Ectodermal cell (in vitro differentiated cells): ENCODE results near the gene GDF7. TPM values are rescaled to one million over a fixed set of nuclear protein-coding genes. Genes with fewer than 3 reads are reported as not detected.

Source experiments
- H3K27ac ChIP-seq: 2 replicates; pipeline ENCODE4 v1.7.0; 2013; ENCODE audit warnings: mild to moderate bottlenecking, low read depth, low read length; ENCODE audit not compliant: insufficient read depth, poor library complexity, severe bottlenecking
- H3K27me3 ChIP-seq: 2 replicates; pipeline ENCODE4 v1.7.0; 2013; ENCODE audit warnings: mild to moderate bottlenecking, low read length; ENCODE audit not compliant: insufficient read depth, control insufficient read depth, poor library complexity, severe bottlenecking
- H3K36me3 ChIP-seq: one replicate; pipeline ENCODE4 v1.7.0; 2013; ENCODE audit warnings: low read length; ENCODE audit not compliant: control insufficient read depth, insufficient read depth
- H3K4me1 ChIP-seq: one replicate; pipeline ENCODE4 v1.7.0; 2013; ENCODE audit warnings: low read length; ENCODE audit not compliant: control insufficient read depth, insufficient read depth
- H3K4me3 ChIP-seq: 2 replicates; pipeline ENCODE4 v1.7.0; 2013; ENCODE audit warnings: low read depth, low read length, control low read depth; ENCODE audit not compliant: insufficient read depth
- H3K9me3 ChIP-seq: 2 replicates; pipeline ENCODE4 v1.7.0; 2013; ENCODE audit warnings: mild to moderate bottlenecking, low read length, moderate library complexity; ENCODE audit not compliant: control insufficient read depth
- WGBS, 2 experiments: methylation state at CpG; one replicate each; pipeline ENCODE4 v1.1.7; 2013; ENCODE audit warnings: missing lambda C conversion rate in 2 of 2; 5-methylcytosine and 5-hydroxymethylcytosine counted together
- polyA plus RNA-seq, 4 experiments: library from polyadenylated mRNA; stranded (reverse); fragments of 50-300 nt; gene quantifications; one replicate each; pipeline ENCODE4 v1.2.3, GENCODE V29; 2013

GDF7 gene
- polyA plus RNA-seq (2013, experiment 1 of 4) = 9.3 TPM
- polyA plus RNA-seq (2013, experiment 2 of 4) = 9.5 TPM
- polyA plus RNA-seq (2013, experiment 3 of 4) = 9.9 TPM
- 12.2 TPM for polyA plus RNA-seq (2013, experiment 4 of 4)

- 0 to 1% methylated on average over 85 to 86 of the region's 86 CpGs for WGBS, 2 experiments
Observed at GRCh38 chr2:20666304-20667150, at the start of gene GDF7. GDF7 (plus strand) TSS chr2:20667144; CDS start chr2:20667240, 96 bp downstream.

GRCh38 chr2:20617892-20618467 lies 49.0 kb upstream of the GDF7 start:
- Histone ChIP-seq H3K9me3 (no peaks in the 10 kb centered on the region), H3K4me1 (peaks cover 49% of the 10 kb centered on the region), H3K27ac (no peak overlapping the region), H3K36me3 (peaks cover 6% of the 10 kb centered on the region), H3K27me3 (no peaks in the 10 kb centered on the region), H3K4me3 (no peak overlapping the region)
- 80 to 83% methylated on average over 14 of the region's 14 CpGs for WGBS, 2 experiments

More at GRCh38 chr2:20666304-20667150, at the start of gene GDF7:
- H3K27ac ChIP-seq = no peak within 1 kb of the TSS
- no peaks in the 10 kb centered on the region for H3K36me3 ChIP-seq
- peaks cover 32% of the 10 kb centered on the region for H3K4me1 ChIP-seq
- peaks cover 98% of the 10 kb centered on the region for H3K27me3 ChIP-seq
- H3K9me3 ChIP-seq = no peaks in the 10 kb centered on the region
- peak within 1 kb of the TSS; percentile 40 for H3K4me3 ChIP-seq

- H3K27me3 ChIP-seq = no peaks in the 10 kb centered on the region
- no peak overlapping the region for H3K27ac ChIP-seq
- H3K9me3 ChIP-seq = no peaks in the 10 kb centered on the region
- 89 to 93% methylated on average over 10 of the region's 10 CpGs for WGBS, 2 experiments
- H3K4me1 ChIP-seq = peaks cover 48% of the 10 kb centered on the region
- H3K4me3 ChIP-seq = no peak overlapping the region
- peaks cover 6% of the 10 kb centered on the region for H3K36me3 ChIP-seq
Observed at GRCh38 chr2:20618468-20618885, 48.5 kb upstream of the GDF7 start.

- H3K27ac ChIP-seq = no peak overlapping the region
- no peaks in the 10 kb centered on the region for H3K9me3 ChIP-seq
- H3K4me1 ChIP-seq = peaks cover 42% of the 10 kb centered on the region
- 93 to 94% methylated on average over 15 of the region's 15 CpGs for WGBS, 2 experiments
- H3K36me3 ChIP-seq = peaks cover 6% of the 10 kb centered on the region
- H3K4me3 ChIP-seq = no peak overlapping the region
- H3K27me3 ChIP-seq = no peaks in the 10 kb centered on the region
Observed at GRCh38 chr2:20618886-20619521, 47.9 kb upstream of the GDF7 start.

GRCh38 chr2:20619624-20620024 lies 47.3 kb upstream of the GDF7 start:
- WGBS, 2 experiments = 90 to 92% methylated on average over 13 of the region's 13 CpGs
- Histone ChIP-seq H3K9me3 (no peaks in the 10 kb centered on the region), H3K36me3 (peaks cover 6% of the 10 kb centered on the region), H3K4me1 (peaks cover 36% of the 10 kb centered on the region), H3K27ac (no peak overlapping the region), H3K27me3 (no peaks in the 10 kb centered on the region), H3K4me3 (no peak overlapping the region)

- WGBS, 2 experiments = 97 to 98% methylated on average over 8 of the region's 8 CpGs
- Histone ChIP-seq H3K27ac (no peak overlapping the region), H3K9me3 (no peaks in the 10 kb centered on the region), H3K4me1 (peaks cover 30% of the 10 kb centered on the region), H3K27me3 (no peaks in the 10 kb centered on the region), H3K4me3 (no peak overlapping the region), H3K36me3 (peaks cover 6% of the 10 kb centered on the region)
Observed at GRCh38 chr2:20620271-20620681, 46.7 kb upstream of the GDF7 start.

GRCh38 chr2:20620696-20621365 lies 46.1 kb upstream of the GDF7 start:
- no peak overlapping the region for H3K27ac ChIP-seq
- no peaks in the 10 kb centered on the region for H3K27me3 ChIP-seq
- H3K9me3 ChIP-seq = no peaks in the 10 kb centered on the region
- H3K4me1 ChIP-seq = peaks cover 26% of the 10 kb centered on the region
- peaks cover 6% of the 10 kb centered on the region for H3K36me3 ChIP-seq
- 71% methylated on average over 4 of the region's 4 CpGs for WGBS, 2 experiments
- no peak overlapping the region for H3K4me3 ChIP-seq

- H3K27ac ChIP-seq = no peak overlapping the region
Observed at GRCh38 chr2:20621366-20622295, 45.3 kb upstream of the GDF7 start.

GRCh38 chr2:20622296-20622686 lies 44.7 kb upstream of the GDF7 start:
- WGBS, 2 experiments = 94 to 95% methylated on average over 11 of the region's 11 CpGs

More at GRCh38 chr2:20621366-20622295, 45.3 kb upstream of the GDF7 start:
- WGBS, 2 experiments = 91 to 94% methylated on average over 12 of the region's 12 CpGs
- Histone ChIP-seq H3K4me1 (peaks cover 18% of the 10 kb centered on the region), H3K4me3 (no peak overlapping the region), H3K36me3 (peaks cover 6% of the 10 kb centered on the region), H3K9me3 (no peaks in the 10 kb centered on the region), H3K27me3 (no peaks in the 10 kb centered on the region)

More at GRCh38 chr2:20622296-20622686, 44.7 kb upstream of the GDF7 start:
- no peaks in the 10 kb centered on the region for H3K27me3 ChIP-seq
- peaks cover 6% of the 10 kb centered on the region for H3K36me3 ChIP-seq
- no peak overlapping the region for H3K4me3 ChIP-seq
- H3K27ac ChIP-seq = no peak overlapping the region
- peaks cover 12% of the 10 kb centered on the region for H3K4me1 ChIP-seq
- H3K9me3 ChIP-seq = no peaks in the 10 kb centered on the region
